Measurements from ENCODE around the gene MS4A3. TPM values are rescaled to one million over a fixed set of nuclear protein-coding genes. Genes with fewer than 3 reads are reported as not detected.

MS4A3 gene
- total RNA-seq, 1 donor from 2014 or later: not detected

- no peak overlapping the region for H3K27ac Mint-ChIP-seq (ENCODE audit: unreplicated experiment)
- no peak for DNase-seq (ENCODE audit: low read depth, low spot score)
These were observed 20.9 kb downstream of the MS4A3 start for GRCh38 chr11:60077216-60077817.

DNA sequence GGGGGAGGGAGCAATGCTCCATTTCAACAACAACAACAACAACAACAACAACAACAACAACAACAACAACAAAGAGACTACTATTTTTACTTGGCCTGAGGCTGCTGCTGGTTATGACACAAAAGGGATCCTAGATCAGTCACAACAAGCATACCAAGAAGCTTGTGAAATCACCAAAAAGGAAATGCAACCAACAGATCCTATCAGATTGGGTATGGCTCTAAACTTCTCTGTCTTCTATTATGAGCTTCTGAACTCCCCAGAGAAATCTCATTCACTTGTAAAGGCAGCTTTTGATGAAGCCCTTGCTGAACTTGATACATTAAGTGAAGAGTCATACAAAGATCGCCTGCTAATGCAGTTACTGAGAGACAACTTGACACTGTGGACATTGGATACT, 21.5 kb downstream of the MS4A3 start:
- TF ChIP-seq CTCF (conservative IDR thresholded peaks at IDR 0.05): no peak

More at GRCh38 chr11:60077216-60077817, 20.9 kb downstream of the MS4A3 start:
- Mint-ChIP-seq H3K36me3 (ENCODE audit: low read depth) (no peaks in the 10 kb centered on the region), H3K9me3 (no peaks in the 10 kb centered on the region), H3K4me1 (no peaks in the 10 kb centered on the region), H3K27me3 (ENCODE audit: low read depth) (peaks cover 8% of the 10 kb centered on the region), H3K4me3 (no peak overlapping the region)
- no peak for TF ChIP-seq CTCF (conservative IDR thresholded peaks at IDR 0.05)

GRCh38 chr11:60078745-60079144, 22.3 kb downstream of the MS4A3 start:
- no peaks in the 10 kb centered on the region for H3K4me1 Mint-ChIP-seq
- no peak overlapping the region for H3K27ac Mint-ChIP-seq (ENCODE audit: unreplicated experiment)
- peaks cover 13% of the 10 kb centered on the region for H3K27me3 Mint-ChIP-seq (ENCODE audit: low read depth)
- DNase-seq (ENCODE audit: low read depth, low spot score): no peak
- no peaks in the 10 kb centered on the region for H3K36me3 Mint-ChIP-seq (ENCODE audit: low read depth)
- no peak for TF ChIP-seq CTCF (conservative IDR thresholded peaks at IDR 0.05)
- no peaks in the 10 kb centered on the region for H3K9me3 Mint-ChIP-seq
- H3K4me3 Mint-ChIP-seq: no peak overlapping the region

More for the DNA sequence above, 21.5 kb downstream of the MS4A3 start:
- Mint-ChIP-seq H3K27ac (ENCODE audit: unreplicated experiment) (no peak overlapping the region), H3K4me1 (no peaks in the 10 kb centered on the region), H3K27me3 (ENCODE audit: low read depth) (peaks cover 13% of the 10 kb centered on the region), H3K36me3 (ENCODE audit: low read depth) (no peaks in the 10 kb centered on the region), H3K4me3 (no peak overlapping the region), H3K9me3 (no peaks in the 10 kb centered on the region)
- no peak for DNase-seq (ENCODE audit: low read depth, low spot score)

GRCh38 chr11:60080535-60080934, 24.1 kb downstream of the MS4A3 start:
- H3K36me3 Mint-ChIP-seq (ENCODE audit: low read depth): no peaks in the 10 kb centered on the region
- TF ChIP-seq CTCF (conservative IDR thresholded peaks at IDR 0.05): no peak
- H3K9me3 Mint-ChIP-seq: no peaks in the 10 kb centered on the region
- no peak overlapping the region for H3K4me3 Mint-ChIP-seq
- H3K4me1 Mint-ChIP-seq: no peaks in the 10 kb centered on the region
- H3K27ac Mint-ChIP-seq (ENCODE audit: unreplicated experiment): no peak overlapping the region
- H3K27me3 Mint-ChIP-seq (ENCODE audit: low read depth): peaks cover 21% of the 10 kb centered on the region
- no peak for DNase-seq (ENCODE audit: low read depth, low spot score)

GRCh38 chr11:60084631-60085273, 28.3 kb downstream of the MS4A3 start:
- no peak for DNase-seq (ENCODE audit: low read depth, low spot score)
- Mint-ChIP-seq H3K36me3 (ENCODE audit: low read depth) (no peaks in the 10 kb centered on the region), H3K4me3 (no peak overlapping the region), H3K27me3 (ENCODE audit: low read depth) (peaks cover 30% of the 10 kb centered on the region), H3K9me3 (no peaks in the 10 kb centered on the region), H3K27ac (ENCODE audit: unreplicated experiment) (no peak overlapping the region), H3K4me1 (no peaks in the 10 kb centered on the region)
- TF ChIP-seq CTCF (conservative IDR thresholded peaks at IDR 0.05): no peak
